GM10248 (cell line): ENCODE data around the gene TRIM3.

Experiments used
- CTCF ChIA-PET: fragments of 300-600 bp; sonication (Branson Sonifier 250); formaldehyde crosslinking; extraction: SDS; loops from one replicate; lab custom pipeline; 2021; ENCODE audit warnings: antibody characterized with exemption; lab: Yijun Ruan, JAX
- POLR2A ChIA-PET: fragments of 350-650 bp; sonication (Branson Sonifier 250); formaldehyde crosslinking; extraction: SDS; loops from one replicate; lab custom pipeline; 2020; ENCODE audit warnings: antibody characterized with exemption; lab: Yijun Ruan, JAX
- DNase-seq: peaks from one replicate; pipeline ENCODE4 v3.0.0; 2012; ENCODE audit errors: extremely low spot score
- CTCF ChIP-seq: IDR thresholded peaks from 2 replicates; pipeline ENCODE4 v1.5.1; 2012; ENCODE audit warnings: mild to moderate bottlenecking, low read depth; ENCODE audit errors: extremely low read depth, missing control alignments, control extremely low read depth

TRIM3 gene

DNA sequence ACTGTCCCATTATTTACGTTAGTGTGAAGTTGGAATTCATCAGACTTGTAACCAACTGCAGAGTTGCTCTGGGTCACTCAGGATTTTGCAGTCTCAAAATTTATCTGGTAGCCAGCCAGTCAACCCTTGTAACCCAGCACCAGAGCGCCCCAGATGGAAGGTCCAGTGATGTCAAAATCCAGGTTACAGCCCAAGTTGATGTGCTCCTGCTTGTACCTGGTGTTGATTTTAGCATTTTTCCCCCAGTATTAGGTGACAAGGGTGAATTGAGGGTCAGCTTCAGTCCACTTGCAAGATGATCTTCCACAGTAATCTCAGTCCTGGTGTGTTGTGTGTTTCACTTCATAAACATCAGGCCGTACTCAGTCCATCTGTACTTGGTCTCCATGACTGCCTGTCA is 15.1 kb upstream of the TRIM3 start:
- POLR2A ChIA-PET: no interaction called here
- CTCF ChIA-PET: interaction anchor here (1.8 to 3.5 kb wide), 4 partner anchors 10 to 106 kb away, joined by 3 to 14 read pairs (median 9); no protein-coding TSS in a partner anchor
- DNase-seq: no peak
- TF ChIP-seq CTCF: no peak

DNA sequence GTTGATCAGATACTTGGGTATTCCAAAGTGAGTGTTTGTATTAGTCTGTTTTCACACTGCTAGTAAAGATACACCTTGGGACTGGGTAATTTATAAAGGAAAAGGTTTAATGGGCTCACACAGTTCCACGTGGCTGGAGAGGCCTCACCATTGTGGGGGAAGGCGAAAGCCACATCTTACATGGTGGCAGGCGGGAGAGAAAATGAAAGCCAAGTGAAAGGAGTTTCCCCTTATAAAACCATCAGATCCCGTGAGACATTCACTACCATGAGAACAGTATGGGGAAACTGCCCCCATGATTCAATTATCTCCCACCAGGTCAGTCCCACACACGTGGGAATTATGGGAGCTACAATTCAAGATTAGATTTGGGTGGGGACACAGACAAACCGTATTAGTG is 14.6 kb upstream of the TRIM3 start:
- ChIA-PET CTCF (interaction anchor here (0.9 to 3.5 kb wide), 4 partner anchors 11 to 110 kb away, joined by 3 to 14 read pairs (median 9); no protein-coding TSS in a partner anchor), POLR2A (no interaction called here)
- TF ChIP-seq CTCF: no peak

GRCh38 chr11:6486938-6487337 is 13.2 kb upstream of the TRIM3 start:
- no peak for TF ChIP-seq CTCF
- POLR2A ChIA-PET: interaction anchor here (0.6 kb wide), 1 partner anchor 95 kb away, joined by 3 read pairs; no protein-coding TSS in a partner anchor

More for the DNA sequence above, 14.6 kb upstream of the TRIM3 start:
- DNase-seq: no peak

GRCh38 chr11:6486256-6486655 is 12.5 kb upstream of the TRIM3 start:
- DNase-seq: no peak
- ChIA-PET POLR2A (no interaction called here), CTCF (interaction anchor here (1.0 to 2.1 kb wide), 5 partner anchors 9 to 197 kb away, joined by 3 to 8 read pairs (median 3); partner anchors contain the start of gene MRPL17)
- no peak for TF ChIP-seq CTCF

More at GRCh38 chr11:6486938-6487337, 13.2 kb upstream of the TRIM3 start:
- CTCF ChIA-PET: interaction anchor here (0.9 to 1.1 kb wide), 4 partner anchors 8 to 196 kb away, joined by 3 to 4 read pairs (median 3); partner anchors contain the start of gene MRPL17
- no peak for DNase-seq

DNA sequence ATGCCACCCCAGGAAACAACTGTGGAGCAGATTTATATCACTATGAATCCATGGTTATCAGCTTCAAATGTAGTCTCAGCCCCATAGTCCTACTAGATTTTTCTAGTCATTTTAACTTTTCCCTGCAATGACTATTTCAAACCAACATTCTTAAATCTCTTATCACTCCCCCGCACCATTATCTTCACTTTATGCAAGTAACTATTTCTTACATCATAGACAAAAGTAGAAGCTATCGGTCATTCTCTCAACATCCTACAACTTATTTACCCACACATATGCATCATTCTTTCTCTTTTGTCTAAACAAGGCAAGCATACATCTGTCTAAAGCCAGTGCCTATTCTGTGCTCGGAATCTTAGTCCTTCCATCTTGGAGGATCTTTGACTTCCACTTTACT is 11.9 kb upstream of the TRIM3 start:
- no peak for TF ChIP-seq CTCF
- no peak for DNase-seq
- ChIA-PET CTCF (interaction anchor here (1.0 to 3.3 kb wide), 4 partner anchors 9 to 123 kb away, joined by 3 to 14 read pairs (median 6); no protein-coding TSS in a partner anchor), POLR2A (no interaction called here)

DNA sequence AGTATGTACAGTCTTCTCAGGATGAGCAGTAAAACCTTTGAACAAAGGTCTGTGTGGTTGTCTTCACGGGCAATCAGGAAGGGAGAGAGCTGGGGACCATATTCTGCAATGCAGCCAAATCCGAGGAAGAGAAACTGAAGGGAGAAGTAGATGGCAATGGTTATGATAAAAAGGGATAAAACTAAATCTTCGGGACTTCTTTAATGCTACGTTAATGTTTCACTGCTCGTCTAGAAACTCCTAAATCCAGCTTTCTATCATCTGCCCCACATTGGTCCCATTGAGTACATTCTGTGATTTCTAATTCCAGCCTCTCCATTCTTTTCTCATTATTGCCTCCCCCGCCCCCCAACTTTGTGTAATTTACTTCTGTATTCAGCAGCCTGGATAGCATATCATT is 9.3 kb upstream of the TRIM3 start:
- ChIA-PET POLR2A (no interaction called here), CTCF (interaction anchor here (0.8 to 3.3 kb wide), 8 partner anchors 12 to 200 kb away, joined by 3 to 14 read pairs (median 3); partner anchors contain the start of genes MRPL17 and TAF10)
- DNase-seq: no peak
- TF ChIP-seq CTCF: no peak
